Progenitor cell of endocrine pancreas (in vitro differentiated cells): ENCODE data around the gene CPEB2. TPM values are rescaled to one million over a fixed set of nuclear protein-coding genes. Genes with fewer than 3 reads are reported as not detected.

ENCODE experiments used
- DNase-seq: peaks from one replicate; pipeline ENCODE4 v3.0.0; 2021; ENCODE audit warnings: low spot score; ENCODE audit not compliant: unreplicated experiment
- H3K27ac Mint-ChIP-seq: 2 replicates; pipeline ENCODE4 v1.8.0; 2021; ENCODE audit warnings: mild to moderate bottlenecking, moderate library complexity, mixed read lengths
- H3K27me3 Mint-ChIP-seq: 2 replicates; pipeline ENCODE4 v1.8.0; 2021; ENCODE audit warnings: mixed read lengths
- H3K36me3 Mint-ChIP-seq: 2 replicates; pipeline ENCODE4 v1.8.0; 2022; ENCODE audit warnings: mixed read lengths; ENCODE audit not compliant: insufficient read depth
- H3K4me1 Mint-ChIP-seq: 2 replicates; pipeline ENCODE4 v1.8.0; 2021; ENCODE audit warnings: low read depth, mixed read lengths
- H3K4me3 Mint-ChIP-seq: 2 replicates; pipeline ENCODE4 v1.8.0; 2021; ENCODE audit warnings: low read depth, mild to moderate bottlenecking, moderate library complexity, mixed read lengths
- H3K9me3 Mint-ChIP-seq: 2 replicates; pipeline ENCODE4 v1.8.0; 2021; ENCODE audit warnings: low read depth, mixed read lengths
- total RNA-seq: library from RNA; stranded (reverse); gene quantifications from 2 replicates; pipeline ENCODE4 v1.2.1, GENCODE V29; 2021
- TF ChIP-seq, protein P1 (sequence below): fragments of 200-600 bp; sonication (generic); IDR thresholded peaks from one replicate; pipeline ENCODE4 v1.5.0; 2021; ENCODE audit warnings: antibody characterized with exemption, mild to moderate bottlenecking; ENCODE audit not compliant: unreplicated experiment

The CPEB2 gene
- total RNA-seq, 1 donor from 2014 or later, result 3.5 TPM

DNA sequence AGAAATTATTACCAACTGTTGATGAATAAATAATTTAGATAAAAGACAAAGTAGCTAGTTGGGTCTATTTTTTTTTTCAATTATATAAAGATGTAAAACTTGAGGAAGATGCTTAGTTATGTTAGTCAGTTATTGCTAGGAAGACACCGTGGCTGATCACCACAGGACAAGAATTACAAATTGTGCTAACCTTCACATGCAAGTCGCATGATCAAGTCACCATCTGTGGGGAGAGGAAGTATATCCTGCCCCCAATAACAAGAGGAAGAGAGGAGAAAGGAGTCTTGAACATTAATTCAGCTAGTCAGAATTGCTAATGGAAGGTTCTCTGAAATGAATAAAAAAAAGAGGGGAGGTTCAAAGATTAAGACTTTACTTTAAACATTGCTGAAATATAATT is 52.3 kb downstream of the CPEB2 start:
- DNase-seq, result no peak
- H3K27ac Mint-ChIP-seq, result no peak overlapping the region
- H3K27me3 Mint-ChIP-seq, result no peaks in the 10 kb centered on the region
- H3K4me1 Mint-ChIP-seq, result no peaks in the 10 kb centered on the region
- H3K9me3 Mint-ChIP-seq, result no peaks in the 10 kb centered on the region
- TF ChIP-seq, protein P1, sequence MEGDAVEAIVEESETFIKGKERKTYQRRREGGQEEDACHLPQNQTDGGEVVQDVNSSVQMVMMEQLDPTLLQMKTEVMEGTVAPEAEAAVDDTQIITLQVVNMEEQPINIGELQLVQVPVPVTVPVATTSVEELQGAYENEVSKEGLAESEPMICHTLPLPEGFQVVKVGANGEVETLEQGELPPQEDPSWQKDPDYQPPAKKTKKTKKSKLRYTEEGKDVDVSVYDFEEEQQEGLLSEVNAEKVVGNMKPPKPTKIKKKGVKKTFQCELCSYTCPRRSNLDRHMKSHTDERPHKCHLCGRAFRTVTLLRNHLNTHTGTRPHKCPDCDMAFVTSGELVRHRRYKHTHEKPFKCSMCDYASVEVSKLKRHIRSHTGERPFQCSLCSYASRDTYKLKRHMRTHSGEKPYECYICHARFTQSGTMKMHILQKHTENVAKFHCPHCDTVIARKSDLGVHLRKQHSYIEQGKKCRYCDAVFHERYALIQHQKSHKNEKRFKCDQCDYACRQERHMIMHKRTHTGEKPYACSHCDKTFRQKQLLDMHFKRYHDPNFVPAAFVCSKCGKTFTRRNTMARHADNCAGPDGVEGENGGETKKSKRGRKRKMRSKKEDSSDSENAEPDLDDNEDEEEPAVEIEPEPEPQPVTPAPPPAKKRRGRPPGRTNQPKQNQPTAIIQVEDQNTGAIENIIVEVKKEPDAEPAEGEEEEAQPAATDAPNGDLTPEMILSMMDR, result no peak
- H3K4me3 Mint-ChIP-seq, result no peak overlapping the region
- peaks cover 7% of the 10 kb centered on the region for H3K36me3 Mint-ChIP-seq

DNA sequence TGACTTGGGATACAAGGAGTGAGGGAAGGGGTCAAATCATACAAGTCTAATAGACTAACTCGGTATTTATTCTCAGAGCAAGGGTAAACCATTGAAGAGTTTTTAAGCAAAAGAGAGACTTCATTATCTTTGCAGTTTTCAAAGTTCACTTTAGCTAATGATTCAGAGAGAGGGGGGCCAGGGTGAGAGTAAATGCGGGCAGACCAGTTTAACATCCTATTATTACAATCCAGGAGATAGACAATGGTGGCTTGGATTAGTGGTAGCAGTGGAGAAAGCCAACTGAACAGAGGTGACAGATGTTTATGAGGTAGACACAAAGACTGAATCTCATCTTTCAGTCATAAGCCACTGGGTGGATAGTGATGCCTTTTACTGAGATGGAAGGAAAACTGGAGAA is 57.9 kb downstream of the CPEB2 start:
- DNase-seq, result no peak
- no peaks in the 10 kb centered on the region for H3K4me1 Mint-ChIP-seq
- TF ChIP-seq, protein P1, result no peak
- H3K27ac Mint-ChIP-seq, result no peak overlapping the region
- no peak overlapping the region for H3K4me3 Mint-ChIP-seq
- no peaks in the 10 kb centered on the region for H3K27me3 Mint-ChIP-seq
- no peaks in the 10 kb centered on the region for H3K9me3 Mint-ChIP-seq
- peaks cover 5% of the 10 kb centered on the region for H3K36me3 Mint-ChIP-seq

DNA sequence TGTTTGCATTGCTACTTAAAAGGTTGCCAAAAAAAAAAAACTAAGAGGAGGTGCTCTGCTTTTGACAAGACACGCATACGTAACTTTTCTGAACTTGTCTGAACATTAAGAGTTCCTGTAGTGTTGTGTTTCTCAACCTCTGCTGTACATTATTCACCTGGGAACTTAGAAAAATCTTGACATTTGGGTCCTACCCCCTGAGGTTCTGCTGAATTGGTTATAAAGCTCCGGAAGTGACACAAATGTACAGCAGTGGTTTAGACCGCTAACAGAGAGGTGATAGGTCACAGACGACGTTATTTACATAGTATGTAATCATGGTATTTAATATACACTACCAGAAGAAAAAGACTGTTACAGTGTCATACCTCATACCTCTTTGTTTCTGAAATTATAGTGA is 61.1 kb downstream of the CPEB2 start:
- no peaks in the 10 kb centered on the region for H3K9me3 Mint-ChIP-seq
- TF ChIP-seq, protein P1, result no peak
- no peak overlapping the region for H3K27ac Mint-ChIP-seq

DNA sequence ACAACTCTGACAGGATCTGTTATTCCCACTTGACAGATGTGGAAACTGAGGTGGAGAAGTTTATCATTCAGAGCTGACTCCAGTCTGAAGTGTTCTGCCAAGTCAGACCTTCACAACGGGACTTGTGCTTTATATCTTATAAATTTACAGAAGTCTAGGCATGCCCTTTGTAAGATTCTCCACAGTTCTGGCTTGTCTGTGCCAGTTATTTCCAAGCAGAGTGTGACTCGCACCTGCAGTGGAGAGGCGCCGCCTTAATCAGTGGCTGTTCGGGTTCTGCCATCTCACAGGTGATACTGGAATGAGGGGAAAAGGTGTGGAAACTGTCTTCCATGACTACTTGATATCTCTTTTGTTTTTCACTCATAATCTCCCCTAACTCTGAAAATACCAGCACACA is 63.2 kb downstream of the CPEB2 start:
- no peaks in the 10 kb centered on the region for H3K4me1 Mint-ChIP-seq
- no peak for DNase-seq
- TF ChIP-seq, protein P1, result no peak
- no peak overlapping the region for H3K27ac Mint-ChIP-seq
- no peak overlapping the region for H3K4me3 Mint-ChIP-seq
- H3K36me3 Mint-ChIP-seq, result no peaks in the 10 kb centered on the region
- no peaks in the 10 kb centered on the region for H3K27me3 Mint-ChIP-seq
- H3K9me3 Mint-ChIP-seq, result no peaks in the 10 kb centered on the region

More for the DNA sequence above, 61.1 kb downstream of the CPEB2 start:
- H3K36me3 Mint-ChIP-seq, result peaks cover 5% of the 10 kb centered on the region
- no peak overlapping the region for H3K4me3 Mint-ChIP-seq
- no peaks in the 10 kb centered on the region for H3K4me1 Mint-ChIP-seq
- H3K27me3 Mint-ChIP-seq, result no peaks in the 10 kb centered on the region
- no peak for DNase-seq

DNA sequence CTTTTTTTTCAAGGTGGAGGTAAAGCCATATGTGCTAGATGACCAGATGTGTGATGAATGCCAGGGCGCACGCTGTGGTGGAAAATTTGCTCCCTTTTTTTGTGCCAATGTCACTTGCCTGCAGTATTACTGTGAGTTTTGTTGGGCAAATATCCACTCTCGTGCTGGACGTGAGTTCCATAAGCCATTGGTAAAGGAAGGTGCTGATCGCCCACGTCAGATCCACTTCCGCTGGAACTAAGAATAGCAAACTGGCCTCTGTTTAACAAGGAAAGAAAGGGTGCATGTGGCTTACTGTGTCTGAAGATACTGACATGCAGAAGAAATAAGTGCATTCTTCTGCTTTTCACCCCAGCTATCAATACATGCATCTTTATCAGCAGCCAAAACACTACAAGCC is 63.9 kb downstream of the CPEB2 start:
- Mint-ChIP-seq H3K4me1 (no peaks in the 10 kb centered on the region), H3K9me3 (no peaks in the 10 kb centered on the region)
- TF ChIP-seq, protein P1, result no peak

More for the DNA sequence above, 63.9 kb downstream of the CPEB2 start:
- no peak overlapping the region for H3K27ac Mint-ChIP-seq
- DNase-seq, result no peak
- H3K36me3 Mint-ChIP-seq, result no peaks in the 10 kb centered on the region
- no peaks in the 10 kb centered on the region for H3K27me3 Mint-ChIP-seq
- no peak overlapping the region for H3K4me3 Mint-ChIP-seq
